NCI-H1092 treated with DMSO at 0.1 percent for 48 hours (cell line): Measurements from ENCODE around the gene OR4D1.

Experiments used
- DNase-seq: peaks from one replicate; lab custom pipeline; 2025; lab: John Stamatoyannopoulos, UW

The OR4D1 gene

GRCh38 chr17:58153671-58154070 lies 5.5 kb downstream of the OR4D1 start:
- no peak for DNase-seq

GRCh38 chr17:58156839-58157803 lies 8.9 kb downstream of the OR4D1 start:
- no peak for DNase-seq

DNA sequence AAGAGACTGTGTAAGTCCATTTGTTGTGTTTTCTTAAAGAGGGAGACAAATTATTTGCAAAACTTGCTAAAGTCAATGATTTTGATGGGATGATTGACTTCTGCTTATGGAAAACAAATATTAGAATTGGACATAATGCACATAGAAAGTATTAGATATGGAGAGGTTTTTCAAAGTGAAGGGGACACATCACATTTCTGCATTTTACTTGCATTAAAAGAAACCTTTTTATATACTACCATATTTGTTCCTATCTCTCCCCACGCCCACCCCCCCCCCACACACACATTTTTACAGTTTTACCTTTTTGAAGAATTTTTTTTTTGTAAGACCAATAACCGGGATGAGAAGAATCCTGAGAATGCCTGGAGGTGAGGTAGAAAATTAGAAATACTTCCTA lies 10.0 kb downstream of the OR4D1 start:
- no peak for DNase-seq

GRCh38 chr17:58161566-58161965 lies 13.4 kb downstream of the OR4D1 start:
- DNase-seq: no peak

DNA sequence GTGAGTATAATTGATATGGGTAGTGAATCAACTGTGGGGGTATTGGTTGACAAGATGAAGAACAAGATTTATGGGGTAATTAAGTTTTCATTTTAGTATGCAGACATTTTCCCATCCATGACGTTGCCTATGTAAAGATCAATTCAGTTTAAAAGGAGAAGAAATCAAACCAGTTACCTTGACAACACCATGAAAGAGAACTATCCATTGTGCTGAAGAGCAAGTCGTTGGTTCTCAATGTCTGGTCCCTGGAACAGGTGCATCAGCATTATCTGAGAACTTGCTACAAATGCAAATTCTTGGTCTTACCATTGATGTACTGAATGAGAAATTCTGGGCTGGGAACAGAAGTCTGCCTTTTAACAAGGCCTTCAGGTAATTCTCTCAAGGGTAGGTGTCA lies 17.8 kb downstream of the OR4D1 start:
- no peak for DNase-seq

DNA sequence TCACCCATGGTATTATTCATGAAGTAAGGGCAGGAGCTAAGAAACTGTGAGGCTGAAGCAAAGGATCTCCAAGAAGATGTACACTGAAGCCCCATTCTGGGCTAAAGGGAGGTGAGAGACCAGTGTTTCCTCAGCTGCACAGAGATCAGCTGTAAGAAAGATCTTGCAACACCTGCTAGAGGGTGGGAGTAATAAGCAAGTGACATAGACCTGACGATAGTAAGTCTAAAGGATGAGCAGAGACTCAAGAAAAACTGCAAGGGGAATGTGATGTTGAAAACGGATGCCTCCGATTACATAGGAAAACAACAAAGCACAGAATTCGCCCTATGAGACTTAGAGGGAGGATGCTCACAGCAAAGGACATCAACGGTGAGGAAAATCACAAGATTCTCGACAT lies 18.5 kb downstream of the OR4D1 start, which contains the start of gene OR4D2:
OR4D2 (plus strand) TSS at position 301 of the 400 bp plus-strand sequence. CDS start 2,674 bp downstream, outside the sequence.
- no peak for DNase-seq

DNA sequence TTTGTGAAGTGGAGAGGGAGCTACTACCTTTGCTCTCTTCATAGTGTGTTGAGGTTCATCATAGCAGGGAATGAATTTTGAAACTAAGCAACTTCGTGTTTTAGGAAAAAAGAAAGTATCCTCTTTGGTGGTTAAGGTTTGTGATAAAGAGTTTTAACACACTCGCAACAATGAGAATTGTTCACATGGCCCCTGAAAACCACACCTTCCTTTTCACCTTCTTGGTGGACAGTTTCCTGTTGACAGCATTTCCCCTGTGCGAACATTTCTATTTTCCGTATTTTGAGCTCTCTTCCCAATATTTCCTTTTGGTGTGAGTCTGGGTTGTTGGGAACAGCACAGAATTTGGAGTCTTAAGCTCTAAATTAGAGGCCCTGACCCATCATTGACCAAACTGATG lies 22.4 kb downstream of the OR4D1 start:
- no peak for DNase-seq

DNA sequence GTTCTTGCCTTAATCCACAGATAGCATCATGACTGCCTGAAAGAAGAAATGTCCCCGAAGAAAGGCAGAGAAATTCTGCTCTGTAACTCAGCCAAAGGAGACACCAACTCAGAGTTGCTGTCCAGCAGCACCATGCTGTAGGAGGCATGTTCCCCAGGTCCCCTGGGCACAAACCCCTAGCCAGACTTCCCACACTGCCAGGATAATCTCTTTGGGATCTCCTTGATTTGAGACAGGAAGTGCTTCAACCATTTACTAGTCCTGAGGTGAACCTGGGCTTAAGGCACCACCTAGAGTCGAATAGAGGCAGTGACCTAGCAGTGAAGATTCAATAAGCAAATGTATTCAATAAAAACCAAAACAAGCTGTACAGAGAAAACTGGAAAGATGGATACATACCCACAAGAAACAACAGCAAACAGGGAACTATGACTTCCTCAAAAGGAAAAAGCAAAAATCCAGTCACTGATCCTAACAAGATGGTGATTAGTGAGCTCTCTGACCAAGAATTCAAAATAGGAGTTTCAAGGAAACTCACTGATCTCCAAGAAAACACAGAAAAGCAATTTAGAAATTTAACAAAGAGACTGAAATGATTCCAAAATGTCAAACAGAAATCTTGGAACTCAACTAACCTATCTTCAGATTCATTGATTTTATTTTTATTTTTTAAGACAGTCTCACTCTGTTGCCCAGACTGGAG lies 24.3 kb downstream of the OR4D1 start:
- DNase-seq: peak; percentile 31

- no peak for DNase-seq
Observed at GRCh38 chr17:58174871-58175270, 26.7 kb downstream of the OR4D1 start.

DNA sequence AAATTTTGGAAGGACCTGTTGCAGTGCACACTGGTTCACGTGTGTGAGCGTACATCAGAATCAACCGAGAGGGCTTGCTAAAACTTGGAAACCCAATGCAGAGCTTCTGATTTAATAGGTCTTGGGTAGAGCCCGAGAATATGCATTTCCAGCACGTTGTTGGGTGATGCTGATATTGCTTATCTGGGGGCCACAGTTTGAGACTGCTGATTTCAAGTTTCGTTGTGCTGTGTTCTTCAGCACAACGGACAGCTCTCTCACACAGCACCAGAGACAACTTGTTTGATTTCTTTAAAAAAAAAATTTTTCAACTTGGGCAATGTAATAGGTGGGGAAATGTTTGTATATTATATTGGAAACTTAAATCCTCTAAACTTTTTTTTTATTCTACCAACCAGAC lies 28.0 kb downstream of the OR4D1 start:
- no peak for DNase-seq

- no peak for DNase-seq
Observed at GRCh38 chr17:58181796-58182195, 33.6 kb downstream of the OR4D1 start.

DNA sequence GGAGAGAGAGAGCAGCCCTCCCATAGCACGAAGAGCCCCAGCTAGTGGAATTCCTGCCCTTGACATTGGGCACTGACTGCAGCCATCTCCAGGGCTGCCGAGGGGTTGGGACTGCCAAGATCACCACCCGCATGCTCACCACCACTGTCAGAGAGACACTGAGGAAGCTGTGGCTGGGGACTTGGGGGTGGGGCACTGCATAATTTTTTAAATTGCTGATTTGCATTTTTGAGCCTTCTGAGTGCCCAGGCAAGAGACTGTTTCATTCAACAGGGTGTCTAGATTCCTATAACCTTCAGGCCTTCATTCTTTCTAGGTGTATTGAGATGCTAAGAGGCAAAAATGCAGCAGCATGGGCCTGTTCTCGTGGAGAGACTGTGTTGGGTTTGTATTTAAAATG lies 35.3 kb downstream of the OR4D1 start:
- DNase-seq: no peak

DNA sequence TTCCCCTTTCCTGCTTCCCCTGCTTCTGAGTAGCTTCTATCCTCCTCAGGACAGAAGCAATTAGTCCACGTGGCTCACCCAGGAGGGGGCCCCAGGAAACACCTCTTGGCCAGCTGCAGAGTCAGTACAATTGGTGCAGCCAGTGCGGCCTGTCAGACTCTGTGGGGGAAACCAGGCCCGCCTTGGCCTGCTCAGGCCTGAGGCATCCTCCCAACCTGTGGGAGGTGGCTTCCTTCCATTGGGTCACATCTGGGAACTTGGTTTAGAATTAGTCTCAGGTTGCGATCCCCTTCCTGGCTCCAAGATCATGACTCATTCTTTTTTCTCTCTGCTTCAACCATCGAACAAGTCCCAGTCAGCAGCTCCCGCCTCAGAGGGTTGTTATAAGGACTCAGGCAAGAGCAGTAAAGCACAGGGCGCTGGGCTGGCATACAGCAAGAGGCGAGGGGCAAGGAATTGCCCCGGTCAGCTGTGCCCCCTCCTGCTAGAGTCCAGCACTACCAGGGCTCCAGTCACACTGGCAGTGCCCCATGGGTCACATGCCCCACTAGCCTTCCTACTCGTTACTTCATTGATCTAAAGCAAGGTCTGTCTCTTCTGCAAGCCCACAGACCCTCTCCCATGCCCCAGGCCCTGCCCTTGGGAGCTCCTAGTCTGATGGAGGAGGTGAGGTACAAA lies 36.3 kb downstream of the OR4D1 start:
- no peak for DNase-seq

- DNase-seq: no peak
Observed at GRCh38 chr17:58184986-58185761, 37.0 kb downstream of the OR4D1 start.

DNA sequence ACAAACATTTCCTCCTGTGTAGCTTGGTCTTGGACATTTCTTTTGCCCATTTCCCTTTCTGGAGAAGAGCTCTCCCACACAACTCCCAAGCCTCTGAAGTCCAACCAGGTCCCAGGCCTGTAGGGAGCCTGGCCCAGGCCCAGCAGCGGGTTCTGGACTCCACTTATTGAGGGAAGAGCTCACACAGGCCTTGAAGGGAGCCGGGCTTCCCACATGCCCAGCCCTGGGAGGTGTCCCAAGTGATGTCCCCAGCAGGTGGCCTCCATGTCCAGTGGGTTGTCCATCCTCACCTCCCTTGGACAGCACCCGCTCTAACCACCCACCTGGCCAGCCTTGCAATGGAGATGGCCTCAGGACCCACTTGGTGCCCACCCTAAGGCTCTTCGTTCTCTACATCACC lies 38.4 kb downstream of the OR4D1 start:
- no peak for DNase-seq

DNA sequence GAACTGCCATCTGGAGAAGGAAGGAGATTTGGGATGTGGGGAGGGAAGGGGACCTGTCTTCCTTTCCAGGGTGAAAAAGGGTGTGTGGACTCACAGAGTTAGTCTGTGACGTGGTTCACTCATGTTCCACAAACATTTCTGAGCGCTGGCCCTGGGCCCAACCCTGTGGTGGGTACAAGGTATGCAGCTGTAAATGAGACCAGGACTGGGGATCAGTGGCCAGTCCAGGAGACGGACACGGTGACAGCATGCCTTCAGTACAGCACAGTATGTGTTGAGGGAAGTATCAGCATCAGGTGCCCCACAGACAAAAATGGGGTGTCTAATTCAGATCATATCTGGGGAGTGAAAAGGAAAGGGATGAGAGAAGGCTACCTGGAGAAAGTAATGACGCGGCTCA lies 38.9 kb downstream of the OR4D1 start:
- no peak for DNase-seq

- no peak for DNase-seq
Observed at GRCh38 chr17:58187675-58188074, 39.5 kb downstream of the OR4D1 start.

DNA sequence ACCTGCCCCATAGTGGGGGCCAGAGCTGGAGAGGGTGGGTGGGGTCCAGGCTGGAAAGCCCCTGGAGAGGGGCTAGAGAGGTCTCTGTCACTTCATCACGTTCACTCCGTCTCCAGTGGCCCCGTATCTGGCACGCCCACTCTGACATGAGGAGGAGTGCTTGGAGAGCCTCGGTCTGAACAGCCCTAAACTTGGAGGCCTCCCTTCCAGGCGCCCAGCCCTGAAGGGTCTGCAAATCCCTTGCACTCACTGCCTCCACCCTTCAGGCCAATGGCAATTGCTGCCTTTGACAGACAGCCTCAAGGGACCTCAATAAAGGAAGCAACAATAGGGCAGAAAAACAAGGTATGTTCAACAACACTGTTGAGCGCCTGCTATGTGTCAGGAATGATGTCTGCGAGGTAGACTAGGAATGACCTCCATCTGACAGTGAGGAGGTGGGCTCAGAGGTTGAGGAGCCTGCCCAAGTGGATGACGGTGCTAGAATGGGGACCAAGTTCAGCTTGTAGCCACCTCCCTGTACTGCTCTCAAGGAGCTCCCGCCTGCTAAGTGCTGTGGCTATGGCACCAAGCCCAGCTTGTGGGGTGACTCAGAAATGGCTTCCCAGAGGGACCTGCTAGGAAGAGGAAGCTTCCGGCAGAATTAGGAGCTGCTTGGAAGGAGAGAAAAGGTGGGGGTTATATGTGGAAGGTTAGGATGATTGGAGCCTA lies 41.4 kb downstream of the OR4D1 start:
- DNase-seq: no peak

DNA sequence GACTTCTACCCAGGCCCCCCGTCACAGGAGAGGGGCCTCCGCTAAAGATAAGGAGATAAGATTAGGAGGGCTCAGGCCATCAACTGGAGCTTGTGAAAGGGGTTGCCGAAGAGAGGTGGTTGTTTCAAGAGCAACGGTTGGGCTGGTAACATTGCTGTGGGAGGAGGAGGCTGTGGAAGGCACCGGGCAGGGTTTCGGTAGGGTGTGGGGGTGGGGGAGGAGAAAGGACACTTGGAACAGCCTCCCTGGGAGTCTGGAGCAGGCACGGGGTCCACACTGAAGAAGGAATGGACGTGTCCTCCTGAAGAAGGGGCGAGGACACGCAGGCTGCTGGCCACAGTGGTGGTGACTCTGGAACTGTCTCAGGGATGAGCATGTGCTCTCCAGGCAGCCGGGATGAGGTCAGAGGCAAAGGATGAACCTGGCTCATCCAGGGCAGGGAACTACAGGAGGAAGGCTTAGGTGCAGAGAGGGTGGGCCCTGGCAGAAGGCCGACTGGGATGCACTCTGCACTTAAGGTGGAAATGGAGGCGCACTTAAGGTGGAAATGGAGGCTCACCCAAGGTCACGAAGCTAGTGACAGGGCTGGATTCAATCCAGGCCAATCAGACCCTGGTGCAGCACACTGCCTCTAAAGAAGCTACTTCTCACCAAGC lies 43.2 kb downstream of the OR4D1 start:
- no peak for DNase-seq

DNA sequence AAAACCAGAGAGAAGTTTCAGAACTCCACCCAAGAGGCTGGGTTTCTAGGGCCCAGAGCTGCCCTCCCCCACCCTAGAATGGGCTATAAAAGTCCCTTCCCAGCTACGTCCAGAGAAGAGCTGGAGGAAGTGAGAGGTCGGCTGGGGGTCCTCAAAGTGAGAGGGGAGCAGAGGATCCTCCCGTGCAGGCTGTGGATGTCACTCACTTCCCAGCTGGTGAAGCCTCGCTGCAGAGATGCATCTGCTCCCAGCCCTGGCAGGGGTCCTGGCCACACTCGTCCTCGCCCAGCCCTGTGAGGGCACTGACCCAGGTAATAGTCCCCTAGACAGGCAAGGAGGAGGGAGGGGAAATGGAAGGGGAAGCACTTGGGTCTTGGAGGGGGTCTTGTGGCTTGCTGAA lies 44.4 kb downstream of the OR4D1 start, which contains the start of gene EPX:
EPX (plus strand) TSS at position 115 of the 400 bp plus-strand sequence; CDS start at position 236, 121 bp downstream.
- DNase-seq: no peak
